Measurements from ENCODE around the gene REELD1.
A peak's percentile ranks its signal among the peaks of the same experiment; 100 is the strongest.

The REELD1 gene

GRCh38 chr4:146243141-146243882 is 29.0 kb downstream of the REELD1 start:
- H3K27ac ChIP-seq, result peak overlapping the region; percentile 88

GRCh38 chr4:146243883-146244277 is 29.5 kb downstream of the REELD1 start:
- no peak for TF ChIP-seq CTCF (IDR thresholded peaks at IDR 0.05)
- no peak for TF ChIP-seq ZFX (IDR thresholded peaks at IDR 0.05; ENCODE audit: borderline replicate concordance)
- H3K27ac ChIP-seq, result no peak overlapping the region

More at GRCh38 chr4:146243141-146243882, 29.0 kb downstream of the REELD1 start:
- no peak for TF ChIP-seq ZFX (IDR thresholded peaks at IDR 0.05; ENCODE audit: borderline replicate concordance)
- TF ChIP-seq CTCF (IDR thresholded peaks at IDR 0.05), result peak; percentile 81

- H3K27ac ChIP-seq, result peak overlapping the region; percentile 56
- no peak for TF ChIP-seq ZFX (IDR thresholded peaks at IDR 0.05; ENCODE audit: borderline replicate concordance)
- no peak for TF ChIP-seq CTCF (IDR thresholded peaks at IDR 0.05)
These were observed 30.2 kb downstream of the REELD1 start for GRCh38 chr4:146244496-146244895.

DNA sequence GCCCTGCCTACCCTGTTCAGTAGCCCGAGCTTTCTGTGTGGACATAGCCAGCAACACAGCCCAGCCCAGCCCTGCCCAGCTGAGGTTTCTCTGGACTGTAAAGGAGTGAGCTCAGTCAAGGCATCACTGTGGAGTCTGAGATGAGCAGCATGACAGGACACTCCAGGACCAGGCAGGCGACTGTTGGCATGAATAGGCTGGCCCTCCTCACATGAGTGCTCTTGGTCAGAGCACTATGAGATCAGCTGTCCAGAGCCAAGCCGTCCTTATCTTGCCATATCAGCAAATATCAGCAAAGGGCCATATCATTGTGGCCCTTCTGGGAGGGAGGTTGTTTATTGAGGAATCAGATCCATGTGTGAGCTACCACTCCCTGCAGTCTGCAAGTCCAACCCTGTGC is 30.9 kb downstream of the REELD1 start:
- no peak for TF ChIP-seq ZFX (IDR thresholded peaks at IDR 0.05; ENCODE audit: borderline replicate concordance)
- no peak for TF ChIP-seq CTCF (IDR thresholded peaks at IDR 0.05)
- peak overlapping the region; percentile 56 for H3K27ac ChIP-seq

GRCh38 chr4:146245850-146246249 is 31.5 kb downstream of the REELD1 start:
- TF ChIP-seq CTCF (IDR thresholded peaks at IDR 0.05) (no peak), ZFX (IDR thresholded peaks at IDR 0.05; ENCODE audit: borderline replicate concordance) (no peak)
- peak overlapping the region; percentile 56 for H3K27ac ChIP-seq

GRCh38 chr4:146246381-146246780 is 32.0 kb downstream of the REELD1 start:
- no peak for TF ChIP-seq CTCF (IDR thresholded peaks at IDR 0.05)
- no peak for TF ChIP-seq ZFX (IDR thresholded peaks at IDR 0.05; ENCODE audit: borderline replicate concordance)

DNA sequence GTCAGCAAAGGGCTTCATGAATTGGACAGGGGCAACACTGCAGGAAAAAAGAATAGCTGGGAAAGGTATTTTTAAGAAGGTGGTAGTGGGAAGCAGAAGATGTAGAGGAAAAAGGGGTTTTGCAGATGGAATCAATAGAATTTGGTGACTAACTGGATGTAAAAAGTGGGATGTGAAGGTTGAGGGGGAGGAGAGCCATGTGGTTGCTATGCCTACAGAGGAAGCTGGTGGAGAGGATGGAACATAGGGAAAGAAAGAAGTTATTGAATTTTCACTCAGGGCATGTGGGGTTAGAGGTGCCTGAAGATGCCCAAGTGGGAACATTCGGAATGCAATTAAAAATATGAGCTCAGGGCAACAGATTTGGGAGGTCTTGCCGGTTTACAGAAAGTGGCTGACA is 33.0 kb downstream of the REELD1 start:
- TF ChIP-seq ZFX (IDR thresholded peaks at IDR 0.05; ENCODE audit: borderline replicate concordance), result no peak
- no peak for TF ChIP-seq CTCF (IDR thresholded peaks at IDR 0.05)
- no peak overlapping the region for H3K27ac ChIP-seq

More at GRCh38 chr4:146246381-146246780, 32.0 kb downstream of the REELD1 start:
- H3K27ac ChIP-seq, result no peak overlapping the region
